Muscle layer of colon (tissue), 2 donors: ENCODE results near the gene TNFRSF17.

Experiments used
- H3K27ac ChIP-seq: one replicate; pipeline ENCODE4 v1.7.0; 2013; ENCODE audit warnings: low read depth, mild to moderate bottlenecking, low read length, moderate library complexity
- H3K27me3 ChIP-seq, 2 donors: one replicate each; pipeline ENCODE4 v1.7.0; 2013; ENCODE audit warnings: low read length in 2 of 2, mild to moderate bottlenecking in 2 of 2; ENCODE audit not compliant: insufficient read depth in 2 of 2, control insufficient read depth in 1 of 2
- H3K36me3 ChIP-seq: one replicate; pipeline ENCODE4 v1.7.0; 2013; ENCODE audit warnings: mild to moderate bottlenecking, low read length; ENCODE audit not compliant: insufficient read depth
- H3K4me1 ChIP-seq: one replicate; pipeline ENCODE4 v1.7.0; 2013; ENCODE audit warnings: mild to moderate bottlenecking, low read length; ENCODE audit not compliant: insufficient read depth
- H3K4me3 ChIP-seq, 2 donors: one replicate each; pipeline ENCODE4 v1.7.0; 2013; ENCODE audit warnings: low read length in 2 of 2, low read depth in 1 of 2, mild to moderate bottlenecking in 1 of 2, moderate library complexity in 1 of 2
- H3K9ac ChIP-seq: one replicate; pipeline ENCODE4 v1.7.0; 2013; ENCODE audit warnings: low read length
- H3K9me3 ChIP-seq: one replicate; pipeline ENCODE4 v1.7.0; 2013; ENCODE audit warnings: mild to moderate bottlenecking, low read length
- donor health status: abdominal sarcoma.
- donor health status: Adenocarcinoma of cecum.

The TNFRSF17 gene

DNA sequence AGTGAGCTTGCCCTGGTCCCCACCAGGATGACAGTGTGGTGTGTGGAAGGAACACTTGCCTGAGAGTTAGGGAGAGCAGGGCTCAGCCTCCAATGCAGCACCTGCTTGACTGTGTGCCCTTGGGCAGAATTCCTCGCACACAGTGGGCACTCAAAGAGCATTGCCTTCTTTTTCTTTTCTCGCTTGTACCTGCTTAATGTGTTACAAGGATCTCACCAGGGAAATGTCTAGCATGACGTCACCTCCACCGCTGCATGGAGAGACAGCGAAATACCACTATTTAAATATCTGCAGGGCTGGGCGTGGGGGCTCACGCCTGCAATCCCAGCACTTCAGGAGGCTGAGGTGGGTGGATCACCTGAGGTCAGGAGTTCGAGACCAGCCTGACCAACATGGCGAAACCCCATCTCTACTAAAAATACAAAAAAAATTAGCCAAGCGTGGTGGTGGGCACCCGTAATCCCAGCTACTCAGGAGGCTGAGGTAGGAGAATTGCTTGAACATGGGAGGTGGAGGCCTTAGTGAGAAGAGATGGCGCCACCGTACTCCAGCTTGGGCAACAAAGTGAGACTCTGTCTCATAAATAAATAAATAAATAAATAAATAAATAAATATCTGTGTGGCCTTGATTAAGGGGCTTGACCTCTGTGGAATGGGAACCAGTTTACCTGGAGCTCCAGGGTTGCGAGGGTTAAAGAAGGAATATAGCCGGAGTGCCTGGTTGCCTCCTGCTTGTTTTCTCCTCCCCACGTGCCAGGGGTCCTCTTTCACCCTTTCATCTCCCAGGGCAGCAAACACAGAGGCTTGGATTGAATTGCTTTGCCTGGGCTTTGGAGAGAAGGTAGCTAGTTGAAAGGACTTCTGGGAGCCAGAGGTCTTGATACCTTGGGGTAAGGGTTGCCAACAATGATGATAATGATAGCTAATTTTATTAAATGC, 27.8 kb downstream of the TNFRSF17 start:
- no peak overlapping the region for H3K4me3 ChIP-seq
- H3K36me3 ChIP-seq = no peaks in the 10 kb centered on the region
- no peaks in the 10 kb centered on the region for H3K27me3 ChIP-seq
- no peak overlapping the region for H3K9ac ChIP-seq
- H3K27ac ChIP-seq = no peak overlapping the region
- H3K4me1 ChIP-seq = peaks cover 4% of the 10 kb centered on the region
- no peaks in the 10 kb centered on the region for H3K9me3 ChIP-seq

DNA sequence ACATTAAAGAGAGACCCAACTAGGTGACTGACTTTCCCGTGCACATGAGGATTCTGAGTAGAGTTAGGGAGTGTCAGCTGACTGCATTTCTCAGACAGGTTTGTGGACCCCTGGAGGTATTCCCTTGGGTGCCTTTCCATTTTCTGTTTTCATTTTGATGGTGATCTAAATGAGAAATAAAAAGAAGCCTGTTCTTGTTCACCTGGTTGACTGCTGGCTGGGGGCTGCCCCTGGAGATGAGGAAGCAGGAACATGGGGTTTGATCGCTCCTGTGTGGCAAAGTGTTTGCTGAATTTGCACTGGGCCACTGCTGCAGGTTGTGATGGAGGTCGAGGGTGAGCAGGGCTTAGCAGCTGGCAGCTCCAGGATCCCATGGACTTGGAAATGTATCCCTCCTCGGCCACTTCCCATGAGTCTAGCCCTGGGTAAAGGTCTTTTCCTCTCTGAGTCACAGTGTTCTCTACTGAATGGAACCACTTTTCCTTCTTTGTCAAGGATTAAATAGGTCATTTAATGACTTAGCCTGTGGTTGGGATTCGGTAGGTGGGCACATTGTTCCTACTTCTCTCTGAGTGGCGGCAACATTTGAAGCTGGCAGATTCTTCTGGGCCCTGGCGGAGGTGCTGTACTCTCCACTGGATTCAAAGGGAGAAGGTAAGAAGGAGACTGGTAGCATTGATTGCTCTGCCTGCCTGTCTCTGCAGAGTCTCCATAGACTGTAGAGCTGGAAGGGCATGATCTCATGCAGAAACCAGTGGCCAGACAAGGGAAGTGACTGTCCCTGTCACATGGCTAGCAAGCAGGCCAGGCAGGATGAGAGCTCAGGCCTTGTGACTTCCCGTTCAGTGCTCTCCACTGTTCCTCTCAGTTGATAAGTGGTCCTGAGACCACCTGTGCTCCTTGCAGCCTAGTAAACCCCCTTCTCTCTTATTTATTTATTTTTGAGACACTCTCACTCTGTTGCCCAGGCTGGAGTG, 29.4 kb downstream of the TNFRSF17 start:
- Histone ChIP-seq H3K27me3 (no peaks in the 10 kb centered on the region), H3K27ac (no peak overlapping the region), H3K4me1 (peaks cover 4% of the 10 kb centered on the region), H3K4me3 (no peak overlapping the region), H3K36me3 (no peaks in the 10 kb centered on the region), H3K9ac (no peak overlapping the region), H3K9me3 (no peaks in the 10 kb centered on the region)

DNA sequence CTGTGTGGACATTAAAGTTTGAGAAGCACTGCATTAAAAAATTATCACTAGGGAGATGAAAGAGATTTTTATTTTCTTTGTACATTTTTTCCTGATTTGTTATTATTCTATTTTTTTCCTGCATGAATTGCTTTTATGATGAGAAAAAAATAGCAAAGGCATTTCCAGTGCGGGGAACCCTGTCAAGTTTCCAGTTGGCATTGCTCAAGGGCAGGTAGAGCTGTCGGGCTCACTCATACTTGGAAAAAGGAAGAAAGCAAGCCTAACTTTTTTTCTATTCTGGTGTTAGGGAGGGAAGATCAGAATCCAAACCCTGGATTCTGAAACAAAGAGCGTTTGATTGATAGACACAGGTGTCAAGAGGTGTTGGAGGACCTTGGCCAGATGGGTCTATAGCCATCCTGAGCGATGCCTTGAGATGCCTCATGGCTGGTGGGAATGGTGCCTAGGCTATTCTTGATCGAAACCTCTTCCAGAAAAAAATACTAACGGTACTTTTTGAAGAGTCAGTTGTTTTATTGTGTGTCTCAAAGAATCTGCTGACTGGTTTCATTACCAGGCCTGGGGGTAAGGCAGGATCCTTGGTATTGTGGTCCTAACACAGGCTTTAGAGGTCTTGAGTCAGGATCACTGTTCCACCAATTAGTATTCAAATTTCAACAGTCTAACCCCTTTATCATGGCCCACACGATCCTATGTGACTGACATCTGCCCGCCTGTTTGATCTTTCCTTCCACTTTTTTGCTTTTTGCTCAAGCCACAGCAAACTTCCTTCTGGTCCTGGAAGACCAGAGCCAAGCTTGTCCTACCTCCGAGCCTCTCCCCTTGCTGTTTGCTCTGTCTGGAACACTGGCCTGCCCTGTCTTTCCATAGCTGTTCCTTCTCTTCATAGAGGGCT, 31.7 kb downstream of the TNFRSF17 start:
- Histone ChIP-seq H3K4me3 (no peak overlapping the region), H3K27me3 (no peaks in the 10 kb centered on the region), H3K9me3 (no peaks in the 10 kb centered on the region), H3K9ac (no peak overlapping the region), H3K4me1 (peaks cover 4% of the 10 kb centered on the region), H3K36me3 (peaks cover 4% of the 10 kb centered on the region), H3K27ac (no peak overlapping the region)

DNA sequence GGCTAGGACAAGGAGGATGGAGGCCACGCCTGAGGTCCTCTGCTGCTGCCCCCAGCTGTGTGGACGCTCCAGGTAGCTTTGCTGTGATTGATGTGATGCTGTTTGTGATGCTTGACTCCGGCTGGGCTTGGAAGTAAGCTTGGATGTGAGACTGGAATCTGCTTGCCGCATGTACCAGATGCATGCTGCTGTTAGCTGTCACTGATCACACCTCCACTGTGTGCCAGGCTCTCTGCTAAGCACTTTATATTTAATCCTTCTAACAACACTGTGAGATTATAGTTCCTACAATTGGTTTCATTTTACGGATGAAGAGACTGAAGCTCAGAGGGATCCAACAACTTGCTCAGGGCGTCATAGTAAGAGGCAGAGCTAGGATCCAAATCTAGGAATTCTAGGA, 35.0 kb downstream of the TNFRSF17 start:
- Histone ChIP-seq H3K4me1 (peaks cover 4% of the 10 kb centered on the region), H3K9ac (no peak overlapping the region), H3K27me3 (no peaks in the 10 kb centered on the region)

DNA sequence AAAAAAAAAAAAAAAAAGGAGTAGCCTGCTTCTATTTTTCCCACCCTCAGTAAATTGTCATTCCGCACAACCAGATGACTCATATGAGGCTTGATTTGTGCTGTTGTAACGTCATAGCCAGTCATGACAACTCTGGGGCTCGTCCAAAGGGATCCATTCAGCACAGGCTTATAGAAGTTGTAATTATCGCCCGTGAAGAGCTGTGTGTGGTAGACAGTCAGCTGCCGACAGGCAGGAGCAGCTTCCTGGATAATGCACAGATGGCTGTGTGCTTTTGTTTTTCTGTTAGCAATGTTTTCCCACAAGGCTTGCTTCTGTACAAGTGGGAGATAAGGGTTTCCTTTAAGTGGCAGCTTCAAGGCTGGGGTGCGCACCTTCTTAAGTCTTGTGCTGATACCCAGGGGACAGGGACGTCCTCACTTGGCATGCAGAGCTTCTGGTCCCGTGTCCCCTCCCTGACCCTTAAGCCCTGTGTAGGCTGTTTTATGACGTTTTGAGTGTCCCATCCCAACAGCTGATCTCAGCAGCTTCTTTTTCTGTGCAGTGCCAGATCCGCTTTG, 37.5 kb downstream of the TNFRSF17 start:
- Histone ChIP-seq H3K27me3 (no peaks in the 10 kb centered on the region), H3K9ac (no peak overlapping the region), H3K27ac (no peak overlapping the region), H3K36me3 (peaks cover 4% of the 10 kb centered on the region), H3K4me1 (no peaks in the 10 kb centered on the region), H3K9me3 (no peaks in the 10 kb centered on the region), H3K4me3 (no peak overlapping the region)

More for the DNA sequence above, 35.0 kb downstream of the TNFRSF17 start:
- H3K4me3 ChIP-seq = no peak overlapping the region
- H3K9me3 ChIP-seq = no peaks in the 10 kb centered on the region
- no peak overlapping the region for H3K27ac ChIP-seq
- H3K36me3 ChIP-seq = peaks cover 4% of the 10 kb centered on the region

DNA sequence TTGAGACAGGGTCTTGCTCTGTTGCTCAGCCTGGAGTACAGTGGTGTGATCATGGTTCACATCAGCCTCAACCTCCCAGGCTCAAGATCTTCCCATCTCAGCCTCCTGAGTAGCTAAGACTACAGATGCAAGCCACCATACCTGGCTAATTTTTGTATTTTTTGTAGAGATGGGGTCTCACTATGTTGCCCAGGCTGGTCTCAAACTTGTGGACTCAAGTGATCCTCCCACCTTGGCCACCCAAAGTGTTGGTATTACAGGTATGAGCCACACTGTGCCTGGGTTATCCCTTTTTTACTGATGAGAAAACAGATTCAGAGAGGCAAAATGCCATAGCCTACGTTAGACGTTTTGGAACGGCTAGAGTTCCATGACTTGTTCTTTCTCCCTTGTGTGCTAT, 41.6 kb downstream of the TNFRSF17 start:
- Histone ChIP-seq H3K36me3 (no peaks in the 10 kb centered on the region), H3K4me3 (no peak overlapping the region), H3K27me3 (no peaks in the 10 kb centered on the region), H3K4me1 (no peaks in the 10 kb centered on the region), H3K9ac (no peak overlapping the region), H3K9me3 (no peaks in the 10 kb centered on the region), H3K27ac (no peak overlapping the region)

DNA sequence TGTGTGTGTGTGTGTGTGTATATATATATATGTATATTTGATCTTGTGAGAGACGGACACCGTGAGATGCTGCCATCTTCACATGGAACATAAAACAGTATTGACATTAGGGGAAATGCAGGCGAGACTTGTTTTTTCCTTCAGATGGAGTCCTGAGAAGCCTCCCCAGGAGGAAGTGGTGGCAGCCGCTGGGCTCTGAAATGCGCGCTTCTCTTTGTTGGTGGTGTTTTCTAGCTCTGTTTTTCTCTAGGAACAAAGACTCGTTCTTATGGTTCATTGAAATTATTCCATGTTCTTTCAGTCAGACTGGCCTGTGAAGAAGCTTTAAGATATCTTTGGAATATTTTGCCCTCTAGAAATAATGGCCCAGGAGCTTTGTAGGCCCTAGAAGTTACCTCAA, 44.5 kb downstream of the TNFRSF17 start:
- Histone ChIP-seq H3K9ac (no peak overlapping the region), H3K27me3 (no peaks in the 10 kb centered on the region), H3K27ac (no peak overlapping the region), H3K4me1 (no peaks in the 10 kb centered on the region), H3K4me3 (no peak overlapping the region), H3K9me3 (no peaks in the 10 kb centered on the region), H3K36me3 (no peaks in the 10 kb centered on the region)

DNA sequence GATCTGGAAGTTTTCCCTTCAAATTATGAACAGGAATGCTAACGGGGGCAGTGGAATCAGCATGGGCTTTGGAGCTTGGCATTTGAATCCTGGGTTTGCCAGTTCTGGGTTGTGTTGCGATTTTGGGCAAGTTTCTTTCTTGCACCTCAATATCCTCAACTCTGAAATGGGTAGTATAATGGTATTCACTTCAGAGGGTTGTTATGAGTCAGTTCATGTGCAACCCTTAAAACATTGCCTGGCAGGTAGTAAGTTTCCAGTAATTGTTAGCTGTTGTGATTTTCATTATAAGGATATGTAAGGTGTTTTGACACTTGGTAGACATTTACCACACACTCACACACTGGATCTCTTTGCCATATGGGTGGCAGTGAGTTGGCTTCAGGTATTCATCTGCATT, 44.9 kb downstream of the TNFRSF17 start:
- no peaks in the 10 kb centered on the region for H3K9me3 ChIP-seq
- H3K36me3 ChIP-seq = no peaks in the 10 kb centered on the region
- no peaks in the 10 kb centered on the region for H3K27me3 ChIP-seq
- H3K4me1 ChIP-seq = no peaks in the 10 kb centered on the region
- no peak overlapping the region for H3K4me3 ChIP-seq
- no peak overlapping the region for H3K27ac ChIP-seq
- no peak overlapping the region for H3K9ac ChIP-seq

DNA sequence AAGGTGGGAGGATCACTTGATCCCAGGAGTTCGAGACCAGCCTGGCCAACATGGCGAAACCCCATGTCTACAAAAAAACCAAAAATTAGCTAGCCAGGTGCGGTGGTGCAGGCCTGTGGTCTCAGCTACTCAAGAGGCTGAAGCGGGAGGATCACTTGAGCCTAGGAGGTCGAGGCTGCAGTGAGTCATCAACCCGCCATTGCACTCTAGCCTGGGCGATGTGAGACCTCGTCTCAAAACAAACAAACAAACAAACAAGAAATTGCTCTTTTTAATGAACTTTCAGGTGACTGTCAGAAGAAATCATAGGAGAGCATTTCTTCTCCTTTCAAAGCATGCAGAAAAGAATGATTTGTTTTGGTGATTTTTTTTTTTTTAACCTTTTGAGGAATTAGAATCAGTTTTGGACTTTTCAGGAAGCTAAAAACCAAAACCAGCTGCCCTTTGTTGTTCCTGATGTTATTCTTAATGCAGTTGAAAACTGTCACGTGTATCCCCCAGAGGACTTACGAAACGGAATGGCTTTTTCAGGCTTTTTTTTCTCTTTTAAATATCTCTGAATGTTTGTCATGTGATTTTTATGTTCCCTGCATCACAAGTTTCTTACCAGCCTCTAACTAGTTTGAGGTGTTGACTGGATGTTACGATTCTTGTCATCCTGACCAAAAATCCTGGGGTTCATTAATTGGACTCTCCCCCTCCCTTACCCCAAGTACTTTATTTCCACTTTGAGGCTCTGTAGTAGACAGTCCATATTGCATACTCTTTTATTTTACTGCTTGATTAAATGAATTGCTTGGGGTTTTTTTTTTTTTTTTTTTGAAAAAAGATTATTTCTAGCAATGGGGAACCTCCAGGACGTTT, 45.6 kb downstream of the TNFRSF17 start:
- no peak overlapping the region for H3K9ac ChIP-seq
- no peaks in the 10 kb centered on the region for H3K9me3 ChIP-seq
- no peaks in the 10 kb centered on the region for H3K36me3 ChIP-seq
- no peak overlapping the region for H3K4me3 ChIP-seq
- no peak overlapping the region for H3K27ac ChIP-seq
- no peaks in the 10 kb centered on the region for H3K27me3 ChIP-seq
- no peaks in the 10 kb centered on the region for H3K4me1 ChIP-seq

DNA sequence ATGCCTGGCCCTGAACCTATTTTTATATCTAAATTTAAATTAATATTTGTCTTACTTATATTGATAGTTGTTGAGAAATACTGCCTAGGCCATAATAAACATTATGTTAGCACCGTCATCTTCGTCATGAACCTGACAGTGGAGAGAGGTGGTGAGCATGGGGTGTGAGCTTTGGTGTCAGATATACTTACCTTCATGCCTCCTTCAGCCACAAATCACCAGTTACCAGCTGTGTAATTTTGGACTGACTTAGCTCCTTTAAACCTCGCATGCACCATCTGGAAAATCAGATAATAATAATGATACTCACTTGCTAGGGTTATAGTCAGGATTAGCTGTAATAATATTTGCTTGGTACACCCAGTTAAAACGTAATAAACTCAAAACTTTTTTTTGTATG, 46.6 kb downstream of the TNFRSF17 start:
- Histone ChIP-seq H3K36me3 (no peaks in the 10 kb centered on the region), H3K4me3 (no peak overlapping the region), H3K9me3 (no peaks in the 10 kb centered on the region), H3K4me1 (no peaks in the 10 kb centered on the region), H3K9ac (no peak overlapping the region), H3K27me3 (no peaks in the 10 kb centered on the region), H3K27ac (no peak overlapping the region)
